Heart left ventricle (tissue), 13 donors: ENCODE measurements around the gene PANK3.

Source experiments
- CTCF ChIP-seq, 12 donors: fragments of 200-600 bp; sonication (generic) in 4 of 12; IDR thresholded peaks; one replicate each; pipeline versions ENCODE4 v1.5.0 to v1.8.0; 2018 to 2022; ENCODE audit warnings: antibody characterized with exemption in 12 of 12, mild to moderate bottlenecking in 5 of 12
- POLR2A ChIP-seq, 2 donors: fragments of 450-650 bp; IDR thresholded peaks; one replicate each; pipeline ENCODE4 v1.6.1; 2017; ENCODE audit warnings: antibody characterized with exemption in 2 of 2, mild to moderate bottlenecking in 2 of 2, moderate library complexity in 2 of 2
- donor health status: ischemic (EF 13 %, LVEDD 7.1; RV severe dilation, severe dysfunction).
- donor health status: DM: no; HTN: yes; CAD: no.
- donor health status: DM: no; HTN: no; CAD: no.
- donor health status: ischemic (EF 25% LVEDD 6.9; RV normal size, moderate dysfunction).
- donor health status: ischemic (EF 25% LVEDD 5.7; RV mildly dilated, moderate dysfunction).
- donor health status: ischemic (EF 35%, LVEDD 5.7; RV mildly dilated, moderate dysfunction).
- donor health status: nonischemic (EF 11% LVEDD 7.7; RV severe dilation, severe dysfunction).
- donor health status: DM: yes; HTN: yes; CAD: no.
- donor health status: PGD.
- donor health status: ischemic (EF 29% LVEDD 5.4; RV normal size, mild dysfunction).
- donor health status: nonischemic (EF 23%, LVEDD 6.1; RV moderate dilation, normal function).

DNA sequence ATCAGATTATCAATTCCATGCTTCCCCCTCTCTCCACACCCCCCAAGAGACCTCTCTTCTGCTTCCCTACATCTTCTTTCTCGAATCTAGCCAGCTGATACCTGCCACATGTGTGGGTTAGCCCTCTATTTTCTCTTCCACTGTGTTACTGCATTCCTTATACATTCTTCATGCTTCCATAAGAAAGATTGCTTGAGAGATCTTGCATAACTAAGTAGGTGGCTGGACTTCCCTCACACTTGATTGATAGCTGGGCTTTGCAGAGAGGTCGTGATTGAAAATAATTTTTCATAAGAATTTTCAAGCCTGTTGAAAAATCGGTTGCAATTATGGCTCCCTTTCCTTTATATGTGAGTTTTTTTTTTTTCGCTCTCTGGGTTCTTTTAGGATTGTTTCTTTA, 33.0 kb upstream of the PANK3 start:
- TF ChIP-seq CTCF (IDR thresholded peaks at IDR 0.05), result no peak
- no peak for TF ChIP-seq POLR2A (IDR thresholded peaks at IDR 0.05)
